KMS-11 (cell line): ENCODE measurements around the gene SLC49A4.
A peak's percentile ranks its signal among the peaks of the same experiment; 100 is the strongest.

Source experiments
- H2AFZ ChIP-seq: fragments of 200-600 bp; sonication (generic); 2 replicates; pipeline ENCODE4 v1.6.1; 2016; ENCODE audit warnings: antibody characterized with exemption, mixed run types, low read depth
- H3K27ac ChIP-seq: fragments of 200-600 bp; sonication (generic); 2 replicates; pipeline ENCODE4 v1.6.1; 2016; ENCODE audit warnings: mild to moderate bottlenecking, mixed run types
- H3K27me3 ChIP-seq: fragments of 200-600 bp; sonication (generic); 2 replicates; pipeline ENCODE4 v1.6.1; 2017; ENCODE audit warnings: mild to moderate bottlenecking, low read depth, mixed run types, moderate library complexity; ENCODE audit not compliant: insufficient read depth
- H3K36me3 ChIP-seq: fragments of 200-600 bp; sonication (generic); 2 replicates; pipeline ENCODE4 v1.6.1; 2017; ENCODE audit warnings: mild to moderate bottlenecking, mixed run types; ENCODE audit not compliant: insufficient read depth
- H3K4me1 ChIP-seq: fragments of 200-600 bp; sonication (generic); 2 replicates; pipeline ENCODE4 v1.6.1; 2016; ENCODE audit warnings: mild to moderate bottlenecking, low read depth, mixed run types; ENCODE audit not compliant: poor library complexity, severe bottlenecking
- H3K4me2 ChIP-seq: fragments of 200-600 bp; sonication (generic); 2 replicates; pipeline ENCODE4 v1.7.0; 2016; ENCODE audit warnings: mild to moderate bottlenecking, mixed run types
- H3K4me3 ChIP-seq: fragments of 200-600 bp; sonication (generic); IDR thresholded peaks from 2 replicates; pipeline ENCODE4 v1.6.1; 2017; ENCODE audit warnings: low read depth, low read length, mixed read lengths; ENCODE audit not compliant: insufficient read depth
- H3K79me2 ChIP-seq: fragments of 200-600 bp; sonication (generic); 2 replicates; pipeline ENCODE4 v1.6.1; 2016; ENCODE audit warnings: low read depth, mixed run types; ENCODE audit not compliant: insufficient read depth
- H3K9ac ChIP-seq: fragments of 200-600 bp; sonication (generic); 2 replicates; pipeline ENCODE4 v1.6.1; 2016; ENCODE audit warnings: mild to moderate bottlenecking, mixed run types
- H4K20me1 ChIP-seq: fragments of 200-600 bp; sonication (generic); 2 replicates; pipeline ENCODE4 v1.6.1; 2016; ENCODE audit warnings: mild to moderate bottlenecking, mixed run types; ENCODE audit not compliant: insufficient read depth
- CTCF ChIP-seq: fragments of 200-600 bp; sonication (generic); conservative IDR thresholded peaks from 2 replicates; pipeline ENCODE4 v1.6.1; 2017; ENCODE audit warnings: low read depth, mild to moderate bottlenecking, antibody characterized with exemption, low read length, moderate library complexity, mixed read lengths

Gene SLC49A4

GRCh38 chr3:122835590-122835989 lies 40.7 kb downstream of the SLC49A4 start:
- TF ChIP-seq CTCF: no peak
- no peaks in the 10 kb centered on the region for H4K20me1 ChIP-seq
- no peak overlapping the region for H3K4me2 ChIP-seq
- no peaks in the 10 kb centered on the region for H3K79me2 ChIP-seq
- no peak overlapping the region for H3K4me3 ChIP-seq
- no peak overlapping the region for H3K27ac ChIP-seq
- no peaks in the 10 kb centered on the region for H3K27me3 ChIP-seq
- H3K9ac ChIP-seq: no peak overlapping the region
- no peak overlapping the region for H2AFZ ChIP-seq
- no peaks in the 10 kb centered on the region for H3K4me1 ChIP-seq
- H3K36me3 ChIP-seq: no peaks in the 10 kb centered on the region; the same call in 1 of the 2 replicates

- no peak for TF ChIP-seq CTCF
- no peak overlapping the region for H3K4me2 ChIP-seq
- H3K9ac ChIP-seq: no peak overlapping the region
- H2AFZ ChIP-seq: no peak overlapping the region
- no peak overlapping the region for H3K4me3 ChIP-seq
- H3K4me1 ChIP-seq: no peaks in the 10 kb centered on the region
- H3K79me2 ChIP-seq: no peaks in the 10 kb centered on the region
- no peaks in the 10 kb centered on the region for H4K20me1 ChIP-seq
- H3K27ac ChIP-seq: no peak overlapping the region
- H3K36me3 ChIP-seq: no peaks in the 10 kb centered on the region
- no peaks in the 10 kb centered on the region for H3K27me3 ChIP-seq
Observed at GRCh38 chr3:122843604-122844003, 48.7 kb downstream of the SLC49A4 start.

GRCh38 chr3:122857019-122857418 lies 62.1 kb downstream of the SLC49A4 start:
- no peak for TF ChIP-seq CTCF
- no peaks in the 10 kb centered on the region for H4K20me1 ChIP-seq
- H2AFZ ChIP-seq: no peak overlapping the region
- no peak overlapping the region for H3K4me3 ChIP-seq
- H3K79me2 ChIP-seq: no peaks in the 10 kb centered on the region
- H3K36me3 ChIP-seq: no peaks in the 10 kb centered on the region
- H3K27ac ChIP-seq: no peak overlapping the region
- no peaks in the 10 kb centered on the region for H3K4me1 ChIP-seq
- H3K27me3 ChIP-seq: no peaks in the 10 kb centered on the region
- H3K9ac ChIP-seq: no peak overlapping the region
- H3K4me2 ChIP-seq: no peak overlapping the region

- no peak overlapping the region for H3K4me3 ChIP-seq
- no peaks in the 10 kb centered on the region for H4K20me1 ChIP-seq
- H2AFZ ChIP-seq: no peak overlapping the region
- no peak overlapping the region for H3K4me2 ChIP-seq
- no peak overlapping the region for H3K27ac ChIP-seq
- no peaks in the 10 kb centered on the region for H3K36me3 ChIP-seq
- 0 out of 2 replicates have a peak, but pooled peaks have one; percentile 25 for TF ChIP-seq CTCF
- H3K79me2 ChIP-seq: no peaks in the 10 kb centered on the region
- no peaks in the 10 kb centered on the region for H3K4me1 ChIP-seq
- no peaks in the 10 kb centered on the region for H3K27me3 ChIP-seq
- no peak overlapping the region for H3K9ac ChIP-seq
Observed at GRCh38 chr3:122858373-122858772, 63.5 kb downstream of the SLC49A4 start.
